ENCODE measurements around the gene TEX55. TPM values are rescaled to one million over a fixed set of nuclear protein-coding genes. Genes with fewer than 3 reads are reported as not detected.
"Not testable (repeated sequence)": the region's sequence is repeated elsewhere in the genome, so short reads cannot be mapped to it uniquely, and the experiment has no call there.

TEX55 gene
- polyA plus RNA-seq, 1 experiment = not detected

DNA sequence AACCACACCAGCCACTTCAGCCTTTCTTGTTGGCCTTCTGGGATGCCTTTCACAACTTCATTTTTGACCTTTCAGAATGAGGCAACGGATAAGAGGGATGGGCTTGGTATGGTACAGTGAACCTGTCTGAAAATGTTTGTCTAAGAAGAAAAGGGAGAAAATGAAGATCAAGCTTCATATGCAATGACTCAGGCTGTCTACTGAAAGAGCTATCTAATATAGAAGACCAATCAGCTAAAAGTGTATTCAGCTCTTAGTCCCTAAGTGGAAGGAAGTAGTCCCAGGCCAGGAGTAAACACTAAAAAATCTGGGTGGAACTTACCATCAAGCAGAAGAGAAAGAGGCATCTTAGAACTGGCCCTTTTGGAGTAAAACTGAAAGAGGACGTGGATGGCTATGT is 15.3 kb downstream of the TEX55 start:
- Histone ChIP-seq H3K36me3 (ENCODE audit: control insufficient read depth, insufficient read depth, low read length) (no peaks in the 10 kb centered on the region), H3K27me3 (ENCODE audit: control insufficient read depth, insufficient read depth, low read length) (no peaks in the 10 kb centered on the region), H3K4me3 (ENCODE audit: low read depth, low read length) (no peak overlapping the region)
- ChIA-PET CTCF (interaction anchor here (0.8 to 1.2 kb wide), 2 partner anchors 15 to 80 kb away, joined by 3 to 5 read pairs; partner anchors contain the start of gene TEX55), POLR2A (no interaction called here)
- TF ChIP-seq CTCF (IDR thresholded peaks at IDR 0.05; ENCODE audit: insufficient read depth, low read depth, low read length) = no peak
- DNase-seq (ENCODE audit: low read depth) = no peak

DNA sequence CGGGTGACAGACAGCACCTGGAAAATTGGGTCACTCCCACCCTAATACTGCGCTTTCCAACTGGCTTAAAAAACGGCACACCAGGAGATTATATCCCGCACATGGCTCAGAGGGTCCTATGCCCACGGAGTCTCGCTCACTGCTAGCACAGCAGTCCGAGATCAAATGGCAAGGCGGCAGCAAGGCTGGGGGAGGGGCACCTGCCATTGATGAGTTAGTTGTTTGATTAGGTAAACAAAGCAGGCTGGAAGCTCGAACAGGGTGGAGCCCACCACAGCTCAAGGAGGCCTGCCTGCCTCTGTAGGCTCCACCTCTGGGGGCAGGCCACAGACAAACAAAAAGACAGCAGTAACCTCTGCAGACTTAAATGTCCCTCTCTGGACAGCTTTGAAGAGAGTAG is 18.8 kb downstream of the TEX55 start:
- CTCF ChIA-PET = interaction anchor here (0.6 kb wide), 1 partner anchor 282 kb away, joined by 3 read pairs; no protein-coding TSS in a partner anchor
- POLR2A ChIA-PET = not testable (repeated sequence)

DNA sequence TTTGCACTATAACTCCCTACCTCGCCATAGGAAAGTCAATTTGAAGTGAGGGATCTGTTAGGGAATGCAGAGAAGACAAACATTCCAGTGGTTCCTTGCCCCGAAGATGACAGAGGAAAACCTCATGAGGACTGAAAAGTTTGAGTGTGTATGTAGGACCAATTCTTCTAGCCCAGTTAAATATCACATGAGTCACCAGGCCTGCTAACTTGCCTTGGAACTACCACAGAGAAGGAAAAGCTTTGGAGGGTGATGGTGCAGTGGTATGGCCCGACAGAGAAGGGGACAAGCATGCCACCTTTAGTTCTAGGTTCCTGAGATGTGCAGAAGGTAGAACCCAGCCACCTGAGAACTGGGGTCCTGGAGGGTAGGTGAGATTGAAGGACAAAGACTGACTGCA is 24.9 kb downstream of the TEX55 start:
- ChIA-PET POLR2A (no interaction called here), CTCF (no interaction called here)
- no peaks in the 10 kb centered on the region for H3K36me3 ChIP-seq (ENCODE audit: control insufficient read depth, insufficient read depth, low read length)
- no peak overlapping the region for H3K4me3 ChIP-seq (ENCODE audit: low read depth, low read length)
- no peaks in the 10 kb centered on the region for H3K27me3 ChIP-seq (ENCODE audit: control insufficient read depth, insufficient read depth, low read length)
- TF ChIP-seq CTCF (IDR thresholded peaks at IDR 0.05; ENCODE audit: insufficient read depth, low read depth, low read length) = no peak
- no peak for DNase-seq (ENCODE audit: low read depth)

More for the DNA sequence above, 18.8 kb downstream of the TEX55 start:
- not testable (repeated sequence) for H3K27me3 ChIP-seq (ENCODE audit: control insufficient read depth, insufficient read depth, low read length); H3K4me3 ChIP-seq (ENCODE audit: low read depth, low read length); H3K36me3 ChIP-seq (ENCODE audit: control insufficient read depth, insufficient read depth, low read length); DNase-seq (ENCODE audit: low read depth)

- Histone ChIP-seq H3K4me3 (ENCODE audit: low read depth, low read length) (no peak within 1 kb of the TSS), H3K36me3 (ENCODE audit: control insufficient read depth, insufficient read depth, low read length) (no peaks in the 10 kb centered on the region), H3K27me3 (ENCODE audit: control insufficient read depth, insufficient read depth, low read length) (no peaks in the 10 kb centered on the region)
- ChIA-PET CTCF (interaction anchor here (1.0 kb wide), 1 partner anchor 19 kb away, joined by 3 read pairs; no protein-coding TSS in a partner anchor), POLR2A (interaction anchor here (0.6 kb wide), 1 partner anchor 11 kb away, joined by 3 read pairs; no protein-coding TSS in a partner anchor)
- no peak for TF ChIP-seq CTCF (IDR thresholded peaks at IDR 0.05; ENCODE audit: insufficient read depth, low read depth, low read length)
- DNase-seq (ENCODE audit: low read depth) = no peak
Measured at GRCh38 chr3:119173325-119173724, 27.4 kb downstream of the TEX55 start, which contains the start of gene UPK1B. UPK1B (plus strand) TSS chr3:119173598; CDS start chr3:119186742, 13,144 bp downstream.

GRCh38 chr3:119175872-119176756 is 30.1 kb downstream of the TEX55 start:
- CTCF ChIA-PET = no interaction called here

More at GRCh38 chr3:119175872-119176756, 30.1 kb downstream of the TEX55 start:
- H3K36me3 ChIP-seq (ENCODE audit: control insufficient read depth, insufficient read depth, low read length) = no peaks in the 10 kb centered on the region
- H3K4me3 ChIP-seq (ENCODE audit: low read depth, low read length) = no peak overlapping the region
- TF ChIP-seq CTCF (IDR thresholded peaks at IDR 0.05; ENCODE audit: insufficient read depth, low read depth, low read length) = no peak
- no peaks in the 10 kb centered on the region for H3K27me3 ChIP-seq (ENCODE audit: control insufficient read depth, insufficient read depth, low read length)
- no peak for DNase-seq (ENCODE audit: low read depth)
- POLR2A ChIA-PET = no interaction called here

All from BJ (cell line).